ENCODE results near the gene SLAIN2. TPM values are rescaled to one million over a fixed set of nuclear protein-coding genes. Genes with fewer than 3 reads are reported as not detected.

The SLAIN2 gene
- total and polyA plus RNA-seq, 2 of the 4 experiments (the other 2 are of a cell fraction), result 23.3 to 53.0 TPM

GRCh38 chr4:48470570-48470969, 129.2 kb downstream of the SLAIN2 start:
- Histone ChIP-seq H2AK9ac (replicated peaks; ENCODE audit: low read depth, low read length, poor library complexity) (no peak overlapping the region), H3K4me3 (ENCODE audit: insufficient read depth, low read depth, low read length) (no peak overlapping the region), H3K36me3 (ENCODE audit: control insufficient read depth, insufficient read depth, low read length) (no peaks in the 10 kb centered on the region), H4K20me1 (ENCODE audit: insufficient read depth, low read length) (no peaks in the 10 kb centered on the region), H4K91ac (ENCODE audit: insufficient read depth, low read depth, low read length) (no peak overlapping the region), H2BK120ac (ENCODE audit: low read depth, low read length) (no peak overlapping the region), H3K79me1 (ENCODE audit: low read depth in 1 of 2, low read length in 2 of 2) (no peaks in the 10 kb centered on the region), H4K8ac (ENCODE audit: low read depth in 2 of 2, low read length in 2 of 2) (no peak overlapping the region), H3K9me3 (ENCODE audit: control insufficient read depth, insufficient read depth, low read length) (no peaks in the 10 kb centered on the region), H3K23ac (ENCODE audit: low read depth, low read length) (no peak overlapping the region), H3K27me3 (ENCODE audit: control insufficient read depth, insufficient read depth, low read length) (peaks cover 1% of the 10 kb centered on the region), H3K4me1 (ENCODE audit: control insufficient read depth, insufficient read depth, low read length) (no peaks in the 10 kb centered on the region), H2BK20ac (ENCODE audit: low read depth, low read length) (no peak overlapping the region), H2AFZ (replicated peaks; ENCODE audit: low read length, poor library complexity) (no peak overlapping the region), H3K14ac (replicated peaks; ENCODE audit: low read depth, low read length) (no peak overlapping the region), H2AK5ac (ENCODE audit: low read depth, low read length) (no peak overlapping the region), H2BK15ac (ENCODE audit: low read depth, low read length) (no peak overlapping the region), H3K18ac (ENCODE audit: low read depth, low read length) (no peak overlapping the region), H3K4me2 (ENCODE audit: low read depth, low read length) (no peak overlapping the region; the same call in 1 of the 2 replicates), H3K9me1 (ENCODE audit: insufficient read depth, low read length) (no peaks in the 10 kb centered on the region), H3K56ac (ENCODE audit: extremely low read depth, insufficient read depth, low read length) (no peak overlapping the region), H3K9ac (ENCODE audit: low read depth, low read length) (no peak overlapping the region), H3K4ac (ENCODE audit: low read depth, low read length) (no peak overlapping the region), H2BK5ac (ENCODE audit: low read depth, low read length, poor library complexity, severe bottlenecking) (no peak overlapping the region), H4K5ac (ENCODE audit: low read depth, low read length) (no peak overlapping the region), H3K27ac (ENCODE audit: insufficient read depth, low read length) (no peak overlapping the region)
- ChIA-PET CTCF (no interaction called here), POLR2A (ENCODE audit: unreplicated experiment) (no interaction called here)
- WGBS, 2 experiments (ENCODE audit: extremely low coverage in 2 of 2, insufficient read length in 1 of 2), result no CpG with 5 or more reads among the region's 2 CpGs
- TF ChIP-seq RCOR1 (IDR thresholded peaks at IDR 0.05; ENCODE audit: insufficient replicate concordance, low read length) (no peak), BHLHE40 (IDR thresholded peaks at IDR 0.05; ENCODE audit: low read depth, low read length) (no peak), CTCF (conservative IDR thresholded peaks at IDR 0.05; ENCODE audit: low read depth, low read length) (no peak), NFE2L2 (IDR thresholded peaks at IDR 0.05; ENCODE audit: low read depth, low read length) (no peak), MXI1 (IDR thresholded peaks at IDR 0.05; ENCODE audit: borderline replicate concordance, low read depth, low read length) (no peak), FOS (IDR thresholded peaks at IDR 0.05; ENCODE audit: low read depth, low read length) (no peak), USF2 (IDR thresholded peaks at IDR 0.05; ENCODE audit: low read depth, low read length) (no peak), RFX5 (IDR thresholded peaks at IDR 0.05; ENCODE audit: low read depth, low read length) (no peak), CHD1 (IDR thresholded peaks at IDR 0.05; ENCODE audit: low read depth, low read length) (no peak), MAFK (IDR thresholded peaks at IDR 0.05; ENCODE audit: low read depth, low read length) (no peak), ELK1 (IDR thresholded peaks at IDR 0.05; ENCODE audit: borderline replicate concordance, low read depth, low read length) (no peak), RAD21 (IDR thresholded peaks at IDR 0.05; ENCODE audit: low read length) (no peak), POLR2A (IDR thresholded peaks at IDR 0.05; ENCODE audit: low read depth, low read length) (no peak), SMC3 (IDR thresholded peaks at IDR 0.05; ENCODE audit: low read depth, low read length) (no peak), CEBPB (IDR thresholded peaks at IDR 0.05; ENCODE audit: low read depth, low read length) (no peak)
- DNase-seq (no peak), ATAC-seq (ENCODE audit: low read depth) (no peak; the same call in 1 of the 2 replicates)
- in situ Hi-C loops (cut with MboI; ENCODE audit: low sequenced_read_pairs) (no loop called here), dilution Hi-C loops (cut with HindIII; ENCODE audit: low sequenced_read_pairs, unreplicated experiment) (no loop called here), intact Hi-C loops (cut with micrococcal nuclease) (no loop called here)
- no TSS peak for BruUV-seq (replicated peaks)
